ENCODE measurements around the gene LRP2.

DNA sequence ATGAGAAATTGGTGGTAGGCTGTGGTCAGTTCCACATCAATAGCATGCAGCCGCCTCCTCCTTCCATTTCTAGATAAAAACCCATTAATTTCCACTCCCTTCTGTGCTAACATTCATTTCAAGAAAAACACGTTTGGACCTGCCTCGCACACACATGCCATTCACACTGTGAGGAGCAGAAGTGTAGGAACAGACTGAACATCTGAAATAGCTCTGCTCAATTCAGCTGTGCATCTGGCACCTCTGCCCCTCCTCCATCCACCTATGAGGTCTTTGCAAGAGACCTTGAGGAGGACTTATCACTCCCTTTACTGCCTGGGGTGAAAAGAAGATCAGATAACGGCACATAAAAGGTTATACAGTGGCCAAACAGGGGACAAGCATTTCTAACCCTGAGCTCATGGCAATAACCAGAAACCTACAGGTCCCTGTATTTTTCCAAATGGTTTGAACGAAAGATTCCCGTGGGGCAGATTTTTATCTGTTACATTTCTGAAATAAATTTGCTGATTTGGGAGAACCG lies 30.8 kb upstream of the LRP2 start:
- TF ChIP-seq CTCF (conservative IDR thresholded peaks at IDR 0.05 in 1 of 2, IDR thresholded peaks at IDR 0.05 in 1 of 2; ENCODE audit: low read depth in 1 of 2, low read length in 2 of 2) (no peak), EZH2 (IDR thresholded peaks at IDR 0.05; ENCODE audit: low read length, missing control alignments) (no peak)
